Measurements from ENCODE around the gene C7orf57.
A peak's percentile ranks its signal among the peaks of the same experiment; 100 is the strongest.
"Not testable (repeated sequence)": the region's sequence is repeated elsewhere in the genome, so short reads cannot be mapped to it uniquely, and the experiment has no call there.

C7orf57 gene

DNA sequence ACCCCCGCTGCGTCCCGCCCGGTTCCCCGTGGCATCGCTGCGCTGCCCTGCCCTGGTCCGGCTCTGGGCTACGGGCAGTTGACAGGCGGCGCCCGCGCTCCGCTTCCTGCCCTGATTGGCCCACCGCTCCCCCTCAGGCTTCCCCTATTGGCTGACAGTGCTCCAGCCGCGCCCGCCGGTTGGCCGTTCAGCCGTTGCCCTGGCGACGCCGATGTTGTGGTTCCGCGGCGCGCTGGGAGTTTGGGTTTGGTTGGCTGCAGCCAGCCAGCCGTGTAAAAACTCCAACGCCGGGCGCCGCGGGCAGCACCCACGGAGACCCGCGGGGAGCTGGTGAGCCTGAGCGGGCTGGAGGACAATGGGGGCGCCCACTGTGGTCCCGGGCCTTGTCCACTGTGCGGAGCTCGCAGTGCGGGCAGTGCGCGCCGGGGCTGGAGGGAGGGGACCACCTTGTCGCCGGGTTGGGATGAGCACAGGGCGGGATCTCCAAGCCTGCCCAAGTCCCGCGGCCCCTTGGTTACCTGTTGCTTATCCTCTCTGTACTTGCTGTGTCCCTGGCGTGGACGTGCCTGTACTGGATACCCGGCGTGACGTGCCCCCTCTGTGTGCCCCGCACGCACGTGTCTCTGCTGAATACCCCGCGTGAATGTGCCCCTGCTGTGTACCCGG lies at the start of gene C7orf57:
TSS of gene C7orf57 (plus strand) at position 243 of the 666 bp plus-strand sequence. CDS start 766 bp downstream, outside the sequence.
- DNase-seq, result peak; percentile 81
- Histone ChIP-seq H3K9ac (ENCODE audit: low read length) (peak within 1 kb of the TSS; percentile 36; the same call in 1 of the 2 replicates), H3F3A (ENCODE audit: insufficient read depth, low read length) (no peaks in the 10 kb centered on the region)

DNA sequence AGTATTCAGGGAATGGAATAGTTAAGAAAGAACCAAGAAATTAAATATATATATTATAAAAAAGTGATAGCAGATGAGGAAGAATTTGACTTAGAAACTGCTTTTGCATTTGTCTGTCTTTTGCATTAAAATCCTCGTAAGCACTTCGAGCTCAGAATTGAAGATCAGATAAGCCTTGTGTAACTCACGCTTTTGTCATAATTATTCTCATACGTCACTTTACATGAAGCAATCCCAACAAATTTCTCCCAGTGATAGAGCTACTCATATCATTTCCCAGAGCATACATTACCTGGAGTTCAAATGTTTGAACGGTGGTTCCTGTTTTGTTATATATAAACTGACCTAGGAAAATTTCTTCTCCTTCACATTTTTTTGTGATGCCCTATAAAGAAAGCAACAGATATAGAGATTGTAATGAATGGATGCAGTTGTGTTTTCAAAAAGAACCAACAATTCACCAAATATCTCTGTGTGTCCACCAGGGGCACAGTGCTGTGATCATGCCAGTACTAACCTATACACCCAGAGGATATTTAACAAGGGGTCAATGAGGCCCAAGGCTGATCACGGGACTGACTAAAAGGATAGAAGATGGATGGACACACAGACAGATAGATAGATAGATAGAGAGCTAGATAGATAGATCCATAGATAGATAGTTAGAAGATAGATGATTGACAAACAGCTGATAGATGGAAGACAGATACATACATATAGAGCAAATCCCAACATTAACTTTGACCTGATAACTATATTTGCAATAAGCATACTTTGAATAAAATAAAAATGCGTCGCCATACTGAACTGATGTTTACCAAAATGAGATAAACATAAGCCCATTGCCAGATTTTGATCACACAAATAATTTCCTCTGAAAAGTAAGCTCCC lies 46.6 kb upstream of the C7orf57 start:
- no peaks in the 10 kb centered on the region for H3K9me3 ChIP-seq (replicated peaks; ENCODE audit: insufficient read depth, low read length)
- peaks cover 14% of the 10 kb centered on the region for H3F3A ChIP-seq (ENCODE audit: insufficient read depth, low read length)
- H3K4me3 ChIP-seq (ENCODE audit: low read length), result no peak overlapping the region
- no peak overlapping the region for H3K9ac ChIP-seq (ENCODE audit: low read length)
- no peak overlapping the region for H3K27ac ChIP-seq (ENCODE audit: low read length)
- no peaks in the 10 kb centered on the region for H3K4me1 ChIP-seq (ENCODE audit: low read length)
- TF ChIP-seq EZH2phosphoT487 (IDR thresholded peaks at IDR 0.05; ENCODE audit: low read length), result no peak
- TF ChIP-seq, protein P1, sequence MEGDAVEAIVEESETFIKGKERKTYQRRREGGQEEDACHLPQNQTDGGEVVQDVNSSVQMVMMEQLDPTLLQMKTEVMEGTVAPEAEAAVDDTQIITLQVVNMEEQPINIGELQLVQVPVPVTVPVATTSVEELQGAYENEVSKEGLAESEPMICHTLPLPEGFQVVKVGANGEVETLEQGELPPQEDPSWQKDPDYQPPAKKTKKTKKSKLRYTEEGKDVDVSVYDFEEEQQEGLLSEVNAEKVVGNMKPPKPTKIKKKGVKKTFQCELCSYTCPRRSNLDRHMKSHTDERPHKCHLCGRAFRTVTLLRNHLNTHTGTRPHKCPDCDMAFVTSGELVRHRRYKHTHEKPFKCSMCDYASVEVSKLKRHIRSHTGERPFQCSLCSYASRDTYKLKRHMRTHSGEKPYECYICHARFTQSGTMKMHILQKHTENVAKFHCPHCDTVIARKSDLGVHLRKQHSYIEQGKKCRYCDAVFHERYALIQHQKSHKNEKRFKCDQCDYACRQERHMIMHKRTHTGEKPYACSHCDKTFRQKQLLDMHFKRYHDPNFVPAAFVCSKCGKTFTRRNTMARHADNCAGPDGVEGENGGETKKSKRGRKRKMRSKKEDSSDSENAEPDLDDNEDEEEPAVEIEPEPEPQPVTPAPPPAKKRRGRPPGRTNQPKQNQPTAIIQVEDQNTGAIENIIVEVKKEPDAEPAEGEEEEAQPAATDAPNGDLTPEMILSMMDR (IDR thresholded peaks at IDR 0.05; ENCODE audit: low read length), result peak; percentile 51
- no peak for TF ChIP-seq EZH2 (optimal IDR thresholded peaks at IDR 0.05; ENCODE audit: low read depth, low read length)
- no peak overlapping the region for H2AFZ ChIP-seq (ENCODE audit: low read length)
- no peaks in the 10 kb centered on the region for H3K36me3 ChIP-seq (replicated peaks; ENCODE audit: insufficient read depth, low read length)
- peak; percentile 23 for DNase-seq
- no peaks in the 10 kb centered on the region for H3K79me2 ChIP-seq (ENCODE audit: low read length)
- no peaks in the 10 kb centered on the region for H4K20me1 ChIP-seq (ENCODE audit: insufficient read depth, low read length)
- H3K27me3 ChIP-seq (replicated peaks; ENCODE audit: insufficient read depth, low read length), result no peaks in the 10 kb centered on the region
- no peak overlapping the region for H3K4me2 ChIP-seq (ENCODE audit: low read depth, low read length)
- no peaks in the 10 kb centered on the region for H3K9me2 ChIP-seq (replicated peaks; ENCODE audit: insufficient read depth, low read length)

More for the DNA sequence above, at the start of gene C7orf57:
- Histone ChIP-seq H4K20me1 (ENCODE audit: insufficient read depth, low read length) (no peaks in the 10 kb centered on the region), H3K9me3 (replicated peaks; ENCODE audit: insufficient read depth, low read length) (no peaks in the 10 kb centered on the region), H3K36me3 (replicated peaks; ENCODE audit: insufficient read depth, low read length) (no peaks in the 10 kb centered on the region), H3K27ac (ENCODE audit: low read length) (no peak within 1 kb of the TSS), H3K4me3 (ENCODE audit: low read length) (peak within 1 kb of the TSS; percentile 67), H3K27me3 (replicated peaks; ENCODE audit: insufficient read depth, low read length) (peaks cover 9% of the 10 kb centered on the region; the same call in 1 of the 2 replicates), H3K79me2 (ENCODE audit: low read length) (no peaks in the 10 kb centered on the region), H3K4me1 (ENCODE audit: low read length) (no peaks in the 10 kb centered on the region), H2AFZ (ENCODE audit: low read length) (peak within 1 kb of the TSS; percentile 83), H3K9me2 (replicated peaks; ENCODE audit: insufficient read depth, low read length) (no peaks in the 10 kb centered on the region), H3K4me2 (ENCODE audit: low read depth, low read length) (peak within 1 kb of the TSS; percentile 93)
- no peak for TF ChIP-seq EZH2phosphoT487 (IDR thresholded peaks at IDR 0.05; ENCODE audit: low read length)
- TF ChIP-seq, protein P1 (IDR thresholded peaks at IDR 0.05; ENCODE audit: low read length), result no peak
- TF ChIP-seq EZH2 (optimal IDR thresholded peaks at IDR 0.05; ENCODE audit: low read depth, low read length), result no peak

DNA sequence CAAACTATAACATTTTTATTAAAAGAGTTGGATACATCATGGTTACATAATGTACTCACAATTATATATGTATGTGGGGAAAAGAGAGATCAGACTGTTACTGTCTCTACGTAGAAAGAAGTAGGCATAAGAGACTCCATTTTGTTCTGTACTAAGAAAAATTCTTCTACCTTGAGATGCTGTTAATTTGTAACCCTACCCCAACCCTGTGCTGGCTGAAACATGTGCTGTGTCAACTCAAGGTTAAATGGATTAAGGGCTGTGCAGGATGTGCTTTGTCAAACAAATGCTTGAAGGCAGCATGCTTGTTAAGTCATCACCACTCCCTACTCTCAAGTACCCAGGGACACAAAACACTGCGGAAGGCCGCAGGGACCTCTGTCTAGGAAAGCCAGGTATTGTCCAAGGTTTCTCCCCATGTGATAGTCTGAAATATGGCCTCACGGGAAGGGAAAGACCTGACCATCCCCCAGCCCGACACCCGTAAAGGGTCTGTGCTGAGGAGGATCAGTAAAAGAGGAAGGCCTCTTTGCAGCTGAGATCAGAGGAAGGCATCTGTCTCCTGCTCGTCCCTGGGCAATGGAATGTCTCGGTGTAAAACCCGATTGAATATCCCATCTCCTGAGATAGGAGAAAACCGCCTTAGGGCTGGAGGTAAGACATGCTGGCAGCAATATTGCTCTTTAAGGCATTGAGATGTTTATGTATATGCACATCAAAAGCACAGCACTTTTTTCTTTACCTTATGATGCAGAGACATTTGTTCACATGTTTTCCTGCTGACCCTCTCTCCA lies 45.5 kb upstream of the C7orf57 start:
- not testable (repeated sequence) for H3K36me3 ChIP-seq (replicated peaks; ENCODE audit: insufficient read depth, low read length); H3K4me2 ChIP-seq (ENCODE audit: low read depth, low read length); DNase-seq; H3K4me3 ChIP-seq (ENCODE audit: low read length); H4K20me1 ChIP-seq (ENCODE audit: insufficient read depth, low read length); H2AFZ ChIP-seq (ENCODE audit: low read length); H3K9me2 ChIP-seq (replicated peaks; ENCODE audit: insufficient read depth, low read length); H3K4me1 ChIP-seq (ENCODE audit: low read length); H3K9ac ChIP-seq (ENCODE audit: low read length); H3K79me2 ChIP-seq (ENCODE audit: low read length); H3K27me3 ChIP-seq (replicated peaks; ENCODE audit: insufficient read depth, low read length); H3K9me3 ChIP-seq (replicated peaks; ENCODE audit: insufficient read depth, low read length); H3K27ac ChIP-seq (ENCODE audit: low read length)
- H3F3A ChIP-seq (ENCODE audit: insufficient read depth, low read length), result peaks cover 14% of the 10 kb centered on the region
